KMS-11 (cell line): Measurements from ENCODE around the gene TMEM63B.

Source experiments
- H2AFZ ChIP-seq: fragments of 200-600 bp; sonication (generic); 2 replicates; pipeline ENCODE4 v1.6.1; 2016; ENCODE audit warnings: antibody characterized with exemption, mixed run types, low read depth
- H3K27ac ChIP-seq: fragments of 200-600 bp; sonication (generic); 2 replicates; pipeline ENCODE4 v1.6.1; 2016; ENCODE audit warnings: mild to moderate bottlenecking, mixed run types
- H3K27me3 ChIP-seq: fragments of 200-600 bp; sonication (generic); 2 replicates; pipeline ENCODE4 v1.6.1; 2017; ENCODE audit warnings: mild to moderate bottlenecking, low read depth, mixed run types, moderate library complexity; ENCODE audit not compliant: insufficient read depth
- H3K36me3 ChIP-seq: fragments of 200-600 bp; sonication (generic); 2 replicates; pipeline ENCODE4 v1.6.1; 2017; ENCODE audit warnings: mild to moderate bottlenecking, mixed run types; ENCODE audit not compliant: insufficient read depth
- H3K4me1 ChIP-seq: fragments of 200-600 bp; sonication (generic); 2 replicates; pipeline ENCODE4 v1.6.1; 2016; ENCODE audit warnings: mild to moderate bottlenecking, low read depth, mixed run types; ENCODE audit not compliant: poor library complexity, severe bottlenecking
- H3K4me2 ChIP-seq: fragments of 200-600 bp; sonication (generic); 2 replicates; pipeline ENCODE4 v1.7.0; 2016; ENCODE audit warnings: mild to moderate bottlenecking, mixed run types
- H3K4me3 ChIP-seq: fragments of 200-600 bp; sonication (generic); IDR thresholded peaks from 2 replicates; pipeline ENCODE4 v1.6.1; 2017; ENCODE audit warnings: low read depth, low read length, mixed read lengths; ENCODE audit not compliant: insufficient read depth
- H3K79me2 ChIP-seq: fragments of 200-600 bp; sonication (generic); 2 replicates; pipeline ENCODE4 v1.6.1; 2016; ENCODE audit warnings: low read depth, mixed run types; ENCODE audit not compliant: insufficient read depth
- H3K9ac ChIP-seq: fragments of 200-600 bp; sonication (generic); 2 replicates; pipeline ENCODE4 v1.6.1; 2016; ENCODE audit warnings: mild to moderate bottlenecking, mixed run types
- H4K20me1 ChIP-seq: fragments of 200-600 bp; sonication (generic); 2 replicates; pipeline ENCODE4 v1.6.1; 2016; ENCODE audit warnings: mild to moderate bottlenecking, mixed run types; ENCODE audit not compliant: insufficient read depth
- CTCF ChIP-seq: fragments of 200-600 bp; sonication (generic); conservative IDR thresholded peaks from 2 replicates; pipeline ENCODE4 v1.6.1; 2017; ENCODE audit warnings: low read depth, mild to moderate bottlenecking, antibody characterized with exemption, low read length, moderate library complexity, mixed read lengths

The TMEM63B gene

GRCh38 chr6:44178424-44179071, 51.2 kb downstream of the TMEM63B start:
- Histone ChIP-seq H4K20me1 (no peaks in the 10 kb centered on the region), H3K27me3 (no peaks in the 10 kb centered on the region), H3K4me1 (no peaks in the 10 kb centered on the region), H3K9ac (no peak overlapping the region), H3K36me3 (no peaks in the 10 kb centered on the region), H3K4me2 (no peak overlapping the region), H3K27ac (no peak overlapping the region), H3K4me3 (no peak overlapping the region), H2AFZ (no peak overlapping the region), H3K79me2 (no peaks in the 10 kb centered on the region)
- TF ChIP-seq CTCF: no peak

- Histone ChIP-seq H3K9ac (no peak overlapping the region), H3K36me3 (no peaks in the 10 kb centered on the region), H3K27me3 (no peaks in the 10 kb centered on the region), H2AFZ (no peak overlapping the region), H4K20me1 (no peaks in the 10 kb centered on the region), H3K4me2 (no peak overlapping the region), H3K27ac (no peak overlapping the region), H3K79me2 (no peaks in the 10 kb centered on the region), H3K4me3 (no peak overlapping the region), H3K4me1 (no peaks in the 10 kb centered on the region)
- no peak for TF ChIP-seq CTCF
Observed at GRCh38 chr6:44179072-44179536, 51.8 kb downstream of the TMEM63B start.

GRCh38 chr6:44179648-44180047, 52.3 kb downstream of the TMEM63B start:
- Histone ChIP-seq H3K4me1 (no peaks in the 10 kb centered on the region), H3K4me2 (no peak overlapping the region), H3K4me3 (no peak overlapping the region), H4K20me1 (no peaks in the 10 kb centered on the region), H3K9ac (no peak overlapping the region), H3K79me2 (no peaks in the 10 kb centered on the region), H2AFZ (no peak overlapping the region), H3K27ac (no peak overlapping the region), H3K27me3 (no peaks in the 10 kb centered on the region), H3K36me3 (no peaks in the 10 kb centered on the region)
- no peak for TF ChIP-seq CTCF

GRCh38 chr6:44180406-44180805, 53.1 kb downstream of the TMEM63B start:
- H2AFZ ChIP-seq: no peak overlapping the region
- no peak overlapping the region for H3K4me2 ChIP-seq
- no peaks in the 10 kb centered on the region for H3K36me3 ChIP-seq
- TF ChIP-seq CTCF: no peak
- H3K79me2 ChIP-seq: no peaks in the 10 kb centered on the region
- no peaks in the 10 kb centered on the region for H4K20me1 ChIP-seq
- no peak overlapping the region for H3K4me3 ChIP-seq
- no peak overlapping the region for H3K9ac ChIP-seq
- no peak overlapping the region for H3K27ac ChIP-seq
- no peaks in the 10 kb centered on the region for H3K27me3 ChIP-seq
- H3K4me1 ChIP-seq: no peaks in the 10 kb centered on the region
